H9 (cell line): Measurements from ENCODE around the gene GNAO1. TPM values are rescaled to one million over a fixed set of nuclear protein-coding genes. Genes with fewer than 3 reads are reported as not detected.

Experiments used
- DNase-seq: peaks from one replicate; pipeline ENCODE4 v3.0.0-alpha.2; 2017
- H2AFZ ChIP-seq: one replicate; pipeline ENCODE4 v1.6.1; 2013; ENCODE audit warnings: mild to moderate bottlenecking, low read length, control low read depth, moderate library complexity
- H2AK5ac ChIP-seq: 2 replicates; pipeline ENCODE4 v1.6.1; 2013; ENCODE audit warnings: low read length, control low read depth, mixed read lengths; ENCODE audit not compliant: insufficient read length
- H2BK120ac ChIP-seq: one replicate; pipeline ENCODE4 v1.6.1; 2013; ENCODE audit warnings: low read depth, mild to moderate bottlenecking, low read length, control low read depth, inconsistent platforms; ENCODE audit not compliant: poor library complexity, severe bottlenecking
- H2BK12ac ChIP-seq: 2 replicates; pipeline ENCODE4 v1.6.1; 2013; ENCODE audit warnings: low read length, control low read depth, mixed read lengths, low read depth; ENCODE audit not compliant: insufficient read length
- H2BK15ac ChIP-seq: 2 replicates; pipeline ENCODE4 v1.6.1; 2013; ENCODE audit warnings: low read depth, low read length, control low read depth
- H2BK20ac ChIP-seq: one replicate; pipeline ENCODE4 v1.6.1; 2013; ENCODE audit warnings: low read depth, mild to moderate bottlenecking, low read length, control low read depth, inconsistent platforms; ENCODE audit not compliant: poor library complexity, severe bottlenecking
- H2BK5ac ChIP-seq: 2 replicates; pipeline ENCODE4 v1.6.1; 2013; ENCODE audit warnings: low read length, control low read depth, mixed read lengths; ENCODE audit not compliant: insufficient read length
- H3K14ac ChIP-seq: 2 replicates; pipeline ENCODE4 v1.6.1; 2013; ENCODE audit warnings: low read length, control low read depth; ENCODE audit not compliant: insufficient read depth
- H3K18ac ChIP-seq: 2 replicates; pipeline ENCODE4 v1.6.1; 2013; ENCODE audit warnings: low read depth, mild to moderate bottlenecking, mixed read lengths, low read length, control low read depth; ENCODE audit not compliant: insufficient read length
- H3K23ac ChIP-seq: 2 replicates; pipeline ENCODE4 v1.6.1; 2013; ENCODE audit warnings: low read length, control low read depth, mixed read lengths, low read depth; ENCODE audit not compliant: insufficient read length
- H3K23me2 ChIP-seq: 2 replicates; pipeline ENCODE4 v1.6.1; 2013; ENCODE audit warnings: low read depth, mild to moderate bottlenecking, mixed read lengths, low read length, control low read depth; ENCODE audit not compliant: insufficient read length, poor library complexity, severe bottlenecking
- H3K27ac ChIP-seq: 2 replicates; pipeline ENCODE4 v1.5.1; 2013; ENCODE audit warnings: low read length, control low read depth, mixed read lengths, low read depth; ENCODE audit not compliant: insufficient read length
- H3K27me3 ChIP-seq: 2 replicates; pipeline ENCODE4 v1.6.1; 2013; ENCODE audit warnings: low read length, control low read depth, inconsistent platforms; ENCODE audit not compliant: insufficient read depth
- H3K4ac ChIP-seq: 2 replicates; pipeline ENCODE4 v1.6.1; 2013; ENCODE audit warnings: low read depth, mild to moderate bottlenecking, control low read depth, inconsistent platforms, low read length, moderate library complexity
- H3K4me1 ChIP-seq: 2 replicates; pipeline ENCODE4 v1.6.1; 2013; ENCODE audit warnings: low read length, control low read depth, inconsistent platforms; ENCODE audit not compliant: insufficient read depth
- H3K4me2 ChIP-seq: 2 replicates; pipeline ENCODE4 v1.6.1; 2013; ENCODE audit warnings: low read length, control low read depth, mixed read lengths; ENCODE audit not compliant: insufficient read length, insufficient read depth
- H3K56ac ChIP-seq: 2 replicates; pipeline ENCODE4 v1.6.1; 2013; ENCODE audit warnings: low read depth, mild to moderate bottlenecking, mixed read lengths, low read length, control low read depth; ENCODE audit not compliant: insufficient read length
- H3K79me1 ChIP-seq: 2 replicates; pipeline ENCODE4 v1.6.1; 2013; ENCODE audit warnings: low read depth, mild to moderate bottlenecking, moderate library complexity, low read length, control low read depth, inconsistent platforms; ENCODE audit not compliant: insufficient read depth, poor library complexity, severe bottlenecking
- H3K79me2 ChIP-seq: 2 replicates; pipeline ENCODE4 v1.6.1; 2013; ENCODE audit warnings: low read length, control low read depth, inconsistent platforms; ENCODE audit not compliant: insufficient read depth
- H3K9ac ChIP-seq: 2 replicates; pipeline ENCODE4 v1.6.1; 2013; ENCODE audit warnings: low read length, control low read depth, mixed read lengths; ENCODE audit not compliant: insufficient read length; ENCODE audit errors: extremely low read depth
- H3K9me3 ChIP-seq: one replicate; pipeline ENCODE4 v1.6.1; 2013; ENCODE audit warnings: low read depth, low read length, inconsistent platforms; ENCODE audit not compliant: control insufficient read depth
- H3T11ph ChIP-seq: one replicate; pipeline ENCODE4 v1.6.1; 2013; ENCODE audit warnings: mild to moderate bottlenecking, low read length, control low read depth, inconsistent platforms
- H4K20me1 ChIP-seq: one replicate; pipeline ENCODE4 v1.6.1; 2013; ENCODE audit not compliant: control insufficient read depth, insufficient read length, insufficient read depth
- H4K5ac ChIP-seq: 2 replicates; pipeline ENCODE4 v1.6.1; 2013; ENCODE audit warnings: low read depth, mild to moderate bottlenecking, mixed read lengths, low read length, control low read depth; ENCODE audit not compliant: insufficient read length
- H4K8ac ChIP-seq: replicated peaks from 2 replicates; pipeline ENCODE4 v1.6.1; 2013; ENCODE audit warnings: low read length, control low read depth, mixed read lengths, low read depth; ENCODE audit not compliant: insufficient read length
- H4K91ac ChIP-seq: 2 replicates; pipeline ENCODE4 v1.6.1; 2013; ENCODE audit warnings: low read depth, mild to moderate bottlenecking, moderate library complexity, mixed read lengths, low read length, control low read depth; ENCODE audit not compliant: insufficient read length
- H3K27ac Mint-ChIP-seq, 3 experiments: 2 replicates in 2 of 3; 3 replicates in 1 of 3; pipeline ENCODE4 v1.8.0; 2020 to 2021; ENCODE audit warnings: mixed read lengths in 3 of 3, mild to moderate bottlenecking in 1 of 3, moderate library complexity in 1 of 3
- H3K27me3 Mint-ChIP-seq: 2 replicates; pipeline ENCODE4 v1.8.0; 2021; ENCODE audit warnings: low read depth, mild to moderate bottlenecking, moderate library complexity, mixed read lengths
- H3K36me3 Mint-ChIP-seq, 3 experiments: 2 replicates in 2 of 3; 3 replicates in 1 of 3; pipeline ENCODE4 v1.8.0; 2020 to 2021; ENCODE audit warnings: low read depth in 3 of 3, mixed read lengths in 3 of 3; ENCODE audit not compliant: insufficient read depth in 1 of 3
- H3K4me1 Mint-ChIP-seq, 2 experiments: 2 replicates each; pipeline ENCODE4 v1.8.0; 2020; ENCODE audit warnings: mixed read lengths in 2 of 2
- H3K4me3 Mint-ChIP-seq, 2 experiments: 2 replicates in 1 of 2; 3 replicates in 1 of 2; pipeline ENCODE4 v1.8.0; 2020 to 2021; ENCODE audit warnings: mild to moderate bottlenecking in 2 of 2, mixed read lengths in 2 of 2, moderate library complexity in 1 of 2
- H3K9me3 Mint-ChIP-seq, 2 experiments: 2 replicates in 1 of 2; 3 replicates in 1 of 2; pipeline ENCODE4 v1.8.0; 2020; ENCODE audit warnings: mild to moderate bottlenecking in 2 of 2, mixed read lengths in 2 of 2, moderate library complexity in 1 of 2
- CTCF ChIP-seq: fragments of 200-600 bp; sonication (generic); conservative IDR thresholded peaks from 3 replicates; pipeline ENCODE4 v1.8.0; 2021; ENCODE audit warnings: antibody characterized with exemption, mild to moderate bottlenecking
- WGBS: extraction: QIAGEN DNeasy Blood & Tissue Kit; methylation state at CpG from one replicate; pipeline ENCODE4 v1.1.7; 2013; ENCODE audit warnings: missing lambda C conversion rate, low lambda C conversion rate, mixed read lengths; ENCODE audit not compliant: insufficient read length; ENCODE audit errors: extremely low coverage; 5-methylcytosine and 5-hydroxymethylcytosine counted together
- total RNA-seq: library from RNA; stranded (reverse); gene quantifications from 2 replicates; pipeline ENCODE4 v1.2.1, GENCODE V29; 2021

The GNAO1 gene
- total RNA-seq, 1 experiment from 2014 or later: 16.9 TPM

GRCh38 chr16:56183266-56183665 lies 8.0 kb upstream of the GNAO1 start:
- Mint-ChIP-seq H3K27me3 (peaks cover 16% of the 10 kb centered on the region), H3K4me3 (no peak overlapping the region), H3K27ac (no peak overlapping the region), H3K4me1 (no peaks in the 10 kb centered on the region), H3K36me3 (peaks cover 0 to 3% (median 3%) of the 10 kb centered on the region in 3 experiments; a peak in 2 of 7 replicates), H3K9me3 (peaks cover 13 to 21% of the 10 kb centered on the region in 2 experiments)
- Histone ChIP-seq H2BK12ac (no peak overlapping the region), H3K4me2 (no peak overlapping the region), H2BK20ac (no peak overlapping the region), H2BK5ac (no peak overlapping the region), H3K9ac (no peak overlapping the region), H3T11ph (no peak overlapping the region), H2AFZ (no peak overlapping the region), H2BK15ac (no peak overlapping the region), H3K79me2 (no peaks in the 10 kb centered on the region), H3K4ac (no peak overlapping the region), H3K4me1 (no peaks in the 10 kb centered on the region), H2AK5ac (no peak overlapping the region), H4K20me1 (no peaks in the 10 kb centered on the region), H4K8ac (no peak overlapping the region), H4K91ac (no peak overlapping the region), H4K5ac (no peak overlapping the region), H3K23ac (no peak overlapping the region), H3K27me3 (no peaks in the 10 kb centered on the region), H3K27ac (no peak overlapping the region), H3K23me2 (no peaks in the 10 kb centered on the region), H3K56ac (no peak overlapping the region), H3K18ac (no peak overlapping the region), H3K14ac (no peak overlapping the region), H3K79me1 (no peaks in the 10 kb centered on the region), H2BK120ac (no peak overlapping the region), H3K9me3 (no peaks in the 10 kb centered on the region)
- WGBS: no CpG with 5 or more reads among the region's 2 CpGs
- no peak for TF ChIP-seq CTCF
- no peak for DNase-seq
